ENCODE data around the gene SLC9A9.
"Not testable (repeated sequence)": the region's sequence is repeated elsewhere in the genome, so short reads cannot be mapped to it uniquely, and the experiment has no call there.

The SLC9A9 gene

DNA sequence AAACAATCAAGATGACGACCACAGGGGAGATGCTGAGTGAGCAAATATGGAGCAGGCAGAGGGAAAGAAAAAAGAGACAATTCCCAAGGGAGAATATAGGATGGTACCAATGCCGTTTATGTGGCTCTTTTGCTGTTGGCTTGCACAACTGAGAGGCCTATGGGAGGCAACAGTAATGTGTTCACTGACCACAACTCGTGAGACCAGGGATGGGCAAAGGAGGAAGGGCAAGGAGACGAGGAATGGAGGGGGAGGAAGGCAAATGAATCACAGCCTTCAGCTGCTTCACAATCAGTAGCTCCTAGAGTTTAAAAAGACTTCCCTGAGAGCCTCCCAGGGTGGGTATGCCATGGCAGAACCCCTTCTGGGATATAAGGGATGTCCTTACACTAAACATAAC, 131.5 kb downstream of the SLC9A9 start:
- no peak overlapping the region for H3K4me3 ChIP-seq (replicated peaks; ENCODE audit: low read depth, low read length)
- DNase-seq (ENCODE audit: extremely low read depth, low read depth), result no peak
- TF ChIP-seq, protein P1, sequence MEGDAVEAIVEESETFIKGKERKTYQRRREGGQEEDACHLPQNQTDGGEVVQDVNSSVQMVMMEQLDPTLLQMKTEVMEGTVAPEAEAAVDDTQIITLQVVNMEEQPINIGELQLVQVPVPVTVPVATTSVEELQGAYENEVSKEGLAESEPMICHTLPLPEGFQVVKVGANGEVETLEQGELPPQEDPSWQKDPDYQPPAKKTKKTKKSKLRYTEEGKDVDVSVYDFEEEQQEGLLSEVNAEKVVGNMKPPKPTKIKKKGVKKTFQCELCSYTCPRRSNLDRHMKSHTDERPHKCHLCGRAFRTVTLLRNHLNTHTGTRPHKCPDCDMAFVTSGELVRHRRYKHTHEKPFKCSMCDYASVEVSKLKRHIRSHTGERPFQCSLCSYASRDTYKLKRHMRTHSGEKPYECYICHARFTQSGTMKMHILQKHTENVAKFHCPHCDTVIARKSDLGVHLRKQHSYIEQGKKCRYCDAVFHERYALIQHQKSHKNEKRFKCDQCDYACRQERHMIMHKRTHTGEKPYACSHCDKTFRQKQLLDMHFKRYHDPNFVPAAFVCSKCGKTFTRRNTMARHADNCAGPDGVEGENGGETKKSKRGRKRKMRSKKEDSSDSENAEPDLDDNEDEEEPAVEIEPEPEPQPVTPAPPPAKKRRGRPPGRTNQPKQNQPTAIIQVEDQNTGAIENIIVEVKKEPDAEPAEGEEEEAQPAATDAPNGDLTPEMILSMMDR (IDR thresholded peaks at IDR 0.05; ENCODE audit: low read depth, low read length, missing control alignments), result no peak

DNA sequence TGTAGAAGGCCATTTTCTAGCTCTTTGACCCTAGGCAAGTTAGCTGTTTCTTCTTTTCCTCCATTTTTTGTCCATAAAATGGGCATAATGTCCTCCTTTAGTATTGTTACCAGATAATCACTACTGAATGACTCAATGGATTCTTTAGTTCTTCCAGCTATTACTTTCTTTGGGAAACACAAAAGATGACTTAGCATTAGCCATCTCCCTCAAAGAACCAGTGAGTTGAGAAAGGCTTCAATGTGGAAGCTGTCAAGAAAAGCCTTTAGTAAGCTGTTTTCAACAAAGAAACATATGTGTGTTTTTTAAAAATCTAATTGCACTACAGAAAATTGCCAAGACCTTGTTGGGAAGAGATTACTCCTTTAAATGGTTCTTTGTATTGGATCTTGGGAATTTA, 135.7 kb downstream of the SLC9A9 start:
- no peak for DNase-seq (ENCODE audit: extremely low read depth, low read depth)
- H3K4me3 ChIP-seq (replicated peaks; ENCODE audit: low read depth, low read length), result no peak overlapping the region
- TF ChIP-seq, protein P1 (IDR thresholded peaks at IDR 0.05; ENCODE audit: low read depth, low read length, missing control alignments), result no peak

DNA sequence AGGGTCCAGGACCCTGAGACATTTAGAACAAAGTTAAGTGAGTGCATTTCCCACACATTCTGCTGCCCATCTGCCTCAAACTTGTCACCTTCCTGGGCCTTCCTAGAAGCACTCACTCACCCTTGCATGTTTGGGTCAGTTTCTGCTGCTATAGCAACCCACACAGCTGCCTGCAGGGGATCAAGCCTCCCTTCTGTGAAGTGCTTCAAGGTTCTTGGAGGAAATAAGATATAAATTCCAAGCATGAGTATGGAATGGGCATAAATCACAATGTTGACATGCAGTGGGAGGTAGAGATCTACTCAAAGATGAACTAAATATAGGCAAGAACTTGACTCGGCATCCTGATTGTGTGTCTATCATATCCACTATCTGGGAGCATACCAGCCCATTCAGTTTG, 140.4 kb downstream of the SLC9A9 start:
- TF ChIP-seq, protein P1 (IDR thresholded peaks at IDR 0.05; ENCODE audit: low read depth, low read length, missing control alignments), result no peak
- peak; percentile 3 for DNase-seq (ENCODE audit: extremely low read depth, low read depth)
- H3K4me3 ChIP-seq (replicated peaks; ENCODE audit: low read depth, low read length), result no peak overlapping the region

DNA sequence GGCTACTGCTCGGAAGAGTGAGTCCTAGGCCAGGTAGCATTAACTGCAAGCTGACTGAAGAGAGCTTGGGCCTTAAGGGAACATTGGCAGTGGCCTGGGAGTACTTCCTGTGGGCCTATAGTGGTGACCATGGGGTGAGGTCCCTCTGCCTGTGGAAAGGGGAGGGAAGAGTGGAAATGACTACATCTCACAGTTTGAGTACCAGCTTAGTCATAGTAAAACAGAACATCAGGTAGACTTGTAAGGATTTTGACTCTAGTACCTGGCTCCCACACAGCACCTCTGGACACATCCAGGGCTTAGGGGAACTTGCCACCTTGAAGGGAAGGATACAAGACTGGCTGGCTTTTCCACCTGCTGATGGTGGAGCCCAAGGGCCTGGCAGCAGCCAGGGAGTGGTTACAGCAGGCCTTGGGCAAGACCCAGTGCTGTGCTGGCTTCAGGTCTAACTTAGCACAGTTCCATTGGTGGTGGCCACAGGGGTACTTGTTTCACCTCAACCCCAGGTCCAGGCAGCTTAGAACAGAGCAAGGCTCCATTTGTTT, 147.8 kb downstream of the SLC9A9 start:
- no peak overlapping the region for H3K4me3 ChIP-seq (replicated peaks; ENCODE audit: low read depth, low read length)
- DNase-seq (ENCODE audit: extremely low read depth, low read depth), result no peak
- TF ChIP-seq, protein P1 (IDR thresholded peaks at IDR 0.05; ENCODE audit: low read depth, low read length, missing control alignments), result no peak

DNA sequence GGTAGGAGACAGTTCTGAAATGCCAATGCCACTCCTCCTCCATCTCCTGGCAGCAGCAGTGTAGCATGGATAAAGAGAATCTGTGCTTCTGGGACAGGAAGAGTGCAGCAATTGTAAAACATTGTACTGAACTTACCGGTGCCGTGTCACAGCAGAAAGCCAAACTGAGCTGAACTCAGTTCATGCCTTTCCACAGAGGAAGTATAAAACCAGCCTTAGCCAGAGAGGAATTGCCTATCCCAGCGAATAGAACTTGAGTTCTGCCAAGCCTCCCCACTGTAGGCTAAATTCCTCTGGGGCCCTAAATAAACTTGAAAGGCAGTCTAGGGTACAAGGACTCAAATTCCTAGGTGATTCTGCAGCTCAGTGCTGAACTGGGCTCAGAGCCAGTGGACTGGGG, 148.8 kb downstream of the SLC9A9 start:
- TF ChIP-seq, protein P1 (IDR thresholded peaks at IDR 0.05; ENCODE audit: low read depth, low read length, missing control alignments), result no peak
- no peak overlapping the region for H3K4me3 ChIP-seq (replicated peaks; ENCODE audit: low read depth, low read length)
- no peak for DNase-seq (ENCODE audit: extremely low read depth, low read depth)

DNA sequence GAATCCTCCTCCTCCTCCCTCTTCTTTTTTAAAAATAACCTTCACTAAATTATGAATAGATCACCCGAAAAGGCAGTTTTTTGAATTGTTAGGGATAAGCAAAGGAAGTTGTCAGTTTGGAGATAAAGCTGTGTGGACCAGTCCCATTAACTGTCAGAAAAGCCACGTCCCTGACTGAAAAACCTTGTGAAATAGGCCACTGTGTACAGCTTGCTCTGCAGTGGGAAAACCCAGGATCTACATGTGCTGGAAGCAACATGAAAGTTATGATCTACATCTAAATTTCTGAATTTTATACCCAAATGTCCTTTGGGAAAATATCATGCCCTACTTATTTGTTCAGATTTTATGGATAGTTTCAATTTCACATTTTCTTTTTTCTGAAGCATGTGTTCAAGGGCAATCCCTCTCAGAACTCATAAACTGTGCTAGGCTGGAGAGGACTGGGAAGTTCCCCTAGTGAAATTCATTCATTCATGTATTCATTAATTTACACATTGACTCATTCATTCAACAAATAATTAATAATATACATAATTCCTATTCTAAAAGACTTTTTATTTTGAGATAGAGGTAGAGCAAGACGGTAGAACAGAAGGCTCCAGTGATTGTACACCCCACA, 149.5 kb downstream of the SLC9A9 start:
- TF ChIP-seq, protein P1 (IDR thresholded peaks at IDR 0.05; ENCODE audit: low read depth, low read length, missing control alignments), result no peak
- no peak for DNase-seq (ENCODE audit: extremely low read depth, low read depth)
- H3K4me3 ChIP-seq (replicated peaks; ENCODE audit: low read depth, low read length), result no peak overlapping the region

DNA sequence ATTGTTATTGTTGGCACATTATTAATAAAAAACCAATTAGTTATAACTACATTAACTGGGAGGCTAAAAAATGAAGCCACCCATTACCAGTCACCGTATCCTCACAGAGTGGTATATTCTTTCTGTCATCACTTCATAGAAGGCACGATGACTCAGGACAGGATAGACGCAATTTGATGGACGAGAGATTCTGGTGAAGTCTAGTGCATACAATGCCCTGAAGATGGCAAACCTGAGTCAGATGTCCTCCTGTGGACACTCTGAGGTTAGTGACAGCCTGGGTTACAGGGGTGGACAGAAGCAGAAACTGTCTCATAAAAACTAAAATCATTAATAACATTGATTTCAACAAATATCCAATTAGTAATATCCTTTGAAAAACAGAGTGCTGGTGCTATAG, 150.3 kb downstream of the SLC9A9 start:
- TF ChIP-seq, protein P1 (IDR thresholded peaks at IDR 0.05; ENCODE audit: low read depth, low read length, missing control alignments), result no peak
- no peak overlapping the region for H3K4me3 ChIP-seq (replicated peaks; ENCODE audit: low read depth, low read length)
- DNase-seq (ENCODE audit: extremely low read depth, low read depth), result no peak

DNA sequence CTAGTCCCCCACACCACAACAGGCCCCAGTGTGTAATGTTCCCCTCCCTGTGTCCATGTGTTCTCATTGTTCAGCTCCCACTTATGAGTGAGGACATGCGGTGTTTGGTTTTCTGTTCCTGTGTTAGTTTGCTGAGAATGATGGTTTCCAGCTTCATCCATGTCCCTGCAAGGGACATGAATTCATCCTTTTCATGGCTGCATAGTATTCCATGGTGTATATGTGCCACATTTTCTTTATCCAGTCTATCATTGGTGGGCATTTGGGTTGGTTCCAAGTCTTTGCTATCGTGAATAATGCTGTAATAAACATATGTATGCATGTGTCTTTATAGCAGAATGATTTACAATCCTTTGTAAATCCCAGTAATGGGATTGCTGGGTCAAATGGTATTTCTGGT, 152.9 kb downstream of the SLC9A9 start:
- not testable (repeated sequence) for DNase-seq (ENCODE audit: extremely low read depth, low read depth); H3K4me3 ChIP-seq (replicated peaks; ENCODE audit: low read depth, low read length)

Measured in HFF-Myc (cell line).